Heart left ventricle (tissue), 13 donors: ENCODE measurements around the gene HS1BP3.

Source experiments
- CTCF ChIP-seq, 12 donors: fragments of 200-600 bp; sonication (generic) in 4 of 12; IDR thresholded peaks; one replicate each; pipeline versions ENCODE4 v1.5.0 to v1.8.0; 2018 to 2022; ENCODE audit warnings: antibody characterized with exemption in 12 of 12, mild to moderate bottlenecking in 5 of 12
- POLR2A ChIP-seq, 2 donors: fragments of 450-650 bp; IDR thresholded peaks; one replicate each; pipeline ENCODE4 v1.6.1; 2017; ENCODE audit warnings: antibody characterized with exemption in 2 of 2, mild to moderate bottlenecking in 2 of 2, moderate library complexity in 2 of 2
- donor health status: ischemic (EF 13 %, LVEDD 7.1; RV severe dilation, severe dysfunction).
- donor health status: DM: no; HTN: yes; CAD: no.
- donor health status: DM: no; HTN: no; CAD: no.
- donor health status: ischemic (EF 25% LVEDD 6.9; RV normal size, moderate dysfunction).
- donor health status: ischemic (EF 25% LVEDD 5.7; RV mildly dilated, moderate dysfunction).
- donor health status: ischemic (EF 35%, LVEDD 5.7; RV mildly dilated, moderate dysfunction).
- donor health status: nonischemic (EF 11% LVEDD 7.7; RV severe dilation, severe dysfunction).
- donor health status: DM: yes; HTN: yes; CAD: no.
- donor health status: PGD.
- donor health status: ischemic (EF 29% LVEDD 5.4; RV normal size, mild dysfunction).
- donor health status: nonischemic (EF 23%, LVEDD 6.1; RV moderate dilation, normal function).

- TF ChIP-seq POLR2A (IDR thresholded peaks at IDR 0.05) (no peak), CTCF (IDR thresholded peaks at IDR 0.05) (no peak)
These were observed 57.5 kb downstream of the HS1BP3 start for GRCh38 chr2:20593072-20594034.
